Breast epithelium (tissue), 4 donors: ENCODE results near the gene TMEM178B. TPM values are rescaled to one million over a fixed set of nuclear protein-coding genes. Genes with fewer than 3 reads are reported as not detected.

ENCODE experiments used
- DNase-seq, 2 donors: peaks; one replicate each; pipeline ENCODE4 v3.0.0-alpha.2; 2019; ENCODE audit warnings: low spot score in 2 of 2
- H3K27ac ChIP-seq, 2 donors: fragments of 200-600 bp; sonication (generic) in 1 of 2; one replicate each; pipeline ENCODE4 v1.5.1; 2016 to 2019; ENCODE audit warnings: mild to moderate bottlenecking in 1 of 2
- H3K27me3 ChIP-seq, 2 donors: fragments of 200-600 bp; sonication (generic) in 1 of 2; one replicate each; pipeline versions ENCODE4 v1.5.1 to v1.6.0; 2017 to 2019; ENCODE audit warnings: control low read depth in 1 of 2, mild to moderate bottlenecking in 1 of 2
- H3K36me3 ChIP-seq: fragments of 200-600 bp; one replicate; pipeline ENCODE4 v1.5.1; 2019
- H3K4me1 ChIP-seq, 2 donors: fragments of 200-600 bp; sonication (generic); one replicate each; pipeline ENCODE4 v1.5.1; 2016 to 2019; ENCODE audit warnings: control low read depth in 1 of 2
- H3K4me3 ChIP-seq, 3 donors: fragments of 200-600 bp; sonication (generic); 1 replicate in 2 of 3; 2 replicates in 1 of 3; pipeline ENCODE4 v1.5.1; 2016 to 2019; ENCODE audit warnings: mild to moderate bottlenecking in 3 of 3, moderate library complexity in 2 of 3
- H3K9me3 ChIP-seq, 2 donors: fragments of 200-600 bp; sonication (generic) in 1 of 2; one replicate each; pipeline ENCODE4 v1.5.1; 2016 to 2019; ENCODE audit warnings: control low read depth in 1 of 2
- POLR2A ChIP-seq: fragments of 450-650 bp; IDR thresholded peaks from one replicate; pipeline ENCODE4 v1.6.1; 2016; ENCODE audit warnings: antibody characterized with exemption, mild to moderate bottlenecking, moderate library complexity
- POLR2AphosphoS5 ChIP-seq, 3 donors: sonication (generic); formaldehyde crosslinking; IDR thresholded peaks; one replicate each; pipeline ENCODE4 v1.6.1; 2017; ENCODE audit warnings: antibody characterized with exemption in 3 of 3
- intact Hi-C: fragments of 100-400 bp; cut with DNase I; formaldehyde crosslinking; loops from one replicate; pipeline ENCODE4 v1.15.1; 2023; ENCODE audit warnings: low total_unique reads
- total RNA-seq, 3 donors: library from RNA; depleted of rRNA; stranded (reverse); fragments of >200 nt; gene quantifications; one replicate each; pipeline ENCODE4 v1.1.0, GENCODE V29; 2016
- TF ChIP-seq, protein P1 (sequence below), 3 donors: fragments of 450-650 bp; IDR thresholded peaks; one replicate each; pipeline ENCODE4 v1.5.1; 2016 to 2017; ENCODE audit warnings: antibody characterized with exemption in 3 of 3, mild to moderate bottlenecking in 3 of 3, moderate library complexity in 3 of 3

TMEM178B gene
- total RNA-seq, 3 donors from 2014 or later: 0.33 to 0.88 (median 0.64) TPM

DNA sequence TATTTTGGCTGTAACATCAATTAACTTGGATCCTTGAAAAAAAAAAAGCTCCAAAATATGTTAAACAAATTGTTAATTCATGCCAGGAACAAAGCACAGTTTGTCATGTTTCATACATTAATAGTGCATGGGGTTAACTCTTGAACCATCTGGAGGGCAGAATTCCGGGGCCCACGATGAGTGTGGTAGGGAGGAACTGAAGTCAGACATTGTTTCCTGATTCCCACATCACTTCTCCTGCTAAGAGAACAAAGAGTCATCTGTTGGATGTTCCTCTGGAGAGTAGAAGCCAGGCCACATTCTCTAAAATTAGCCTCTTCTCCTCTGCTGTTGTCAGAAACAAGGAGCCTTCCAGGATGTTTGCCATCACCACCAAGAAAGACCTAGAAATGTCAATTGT is 54.6 kb downstream of the TMEM178B start:
- TF ChIP-seq POLR2AphosphoS5 (IDR thresholded peaks at IDR 0.05) (no peak), POLR2A (no peak)
- TF ChIP-seq, protein P1, sequence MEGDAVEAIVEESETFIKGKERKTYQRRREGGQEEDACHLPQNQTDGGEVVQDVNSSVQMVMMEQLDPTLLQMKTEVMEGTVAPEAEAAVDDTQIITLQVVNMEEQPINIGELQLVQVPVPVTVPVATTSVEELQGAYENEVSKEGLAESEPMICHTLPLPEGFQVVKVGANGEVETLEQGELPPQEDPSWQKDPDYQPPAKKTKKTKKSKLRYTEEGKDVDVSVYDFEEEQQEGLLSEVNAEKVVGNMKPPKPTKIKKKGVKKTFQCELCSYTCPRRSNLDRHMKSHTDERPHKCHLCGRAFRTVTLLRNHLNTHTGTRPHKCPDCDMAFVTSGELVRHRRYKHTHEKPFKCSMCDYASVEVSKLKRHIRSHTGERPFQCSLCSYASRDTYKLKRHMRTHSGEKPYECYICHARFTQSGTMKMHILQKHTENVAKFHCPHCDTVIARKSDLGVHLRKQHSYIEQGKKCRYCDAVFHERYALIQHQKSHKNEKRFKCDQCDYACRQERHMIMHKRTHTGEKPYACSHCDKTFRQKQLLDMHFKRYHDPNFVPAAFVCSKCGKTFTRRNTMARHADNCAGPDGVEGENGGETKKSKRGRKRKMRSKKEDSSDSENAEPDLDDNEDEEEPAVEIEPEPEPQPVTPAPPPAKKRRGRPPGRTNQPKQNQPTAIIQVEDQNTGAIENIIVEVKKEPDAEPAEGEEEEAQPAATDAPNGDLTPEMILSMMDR (IDR thresholded peaks at IDR 0.05): no peak
- peaks cover 0 to 4% of the 10 kb centered on the region in 2 donors for H3K9me3 ChIP-seq
- H3K4me3 ChIP-seq: no peak overlapping the region
- DNase-seq: no peak
- peak overlapping the region in 1 of 2 donors; percentile 55 for H3K27ac ChIP-seq
- no peaks in the 10 kb centered on the region for H3K4me1 ChIP-seq
- intact Hi-C loops: loop anchor here (5.0 kb wide), 1 partner anchor 729 kb away; no protein-coding TSS in a partner anchor
- H3K36me3 ChIP-seq: no peaks in the 10 kb centered on the region
- H3K27me3 ChIP-seq: no peaks in the 10 kb centered on the region

DNA sequence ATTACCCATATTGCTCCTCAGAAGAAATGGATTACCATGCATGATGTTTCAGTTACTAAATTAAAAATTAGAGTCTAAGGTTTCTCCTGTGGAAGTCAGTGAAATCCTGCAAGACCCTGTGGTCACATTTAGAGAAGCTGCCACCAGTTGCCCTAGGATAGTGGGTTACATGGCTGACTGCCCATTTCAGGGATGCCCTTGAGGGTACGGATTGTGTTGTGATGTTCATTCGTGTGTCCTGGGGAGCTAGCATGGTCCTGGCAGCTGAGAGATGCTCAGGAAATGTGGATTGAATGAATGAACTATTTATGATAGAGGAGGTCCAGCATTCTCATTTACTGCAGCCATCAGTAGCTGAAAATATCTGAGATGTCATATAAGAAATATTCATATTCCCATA is 55.1 kb downstream of the TMEM178B start:
- Histone ChIP-seq H3K9me3 (peaks cover 2 to 5% of the 10 kb centered on the region in 2 donors), H3K27me3 (no peaks in the 10 kb centered on the region), H3K4me3 (no peak overlapping the region), H3K27ac (no peak overlapping the region), H3K36me3 (no peaks in the 10 kb centered on the region), H3K4me1 (no peaks in the 10 kb centered on the region)
- intact Hi-C loops: loop anchor here (5.0 kb wide), 1 partner anchor 728 kb away; no protein-coding TSS in a partner anchor
- DNase-seq: no peak
- TF ChIP-seq, protein P1 (IDR thresholded peaks at IDR 0.05): no peak
- no peak for TF ChIP-seq POLR2AphosphoS5 (IDR thresholded peaks at IDR 0.05)
- TF ChIP-seq POLR2A: no peak

DNA sequence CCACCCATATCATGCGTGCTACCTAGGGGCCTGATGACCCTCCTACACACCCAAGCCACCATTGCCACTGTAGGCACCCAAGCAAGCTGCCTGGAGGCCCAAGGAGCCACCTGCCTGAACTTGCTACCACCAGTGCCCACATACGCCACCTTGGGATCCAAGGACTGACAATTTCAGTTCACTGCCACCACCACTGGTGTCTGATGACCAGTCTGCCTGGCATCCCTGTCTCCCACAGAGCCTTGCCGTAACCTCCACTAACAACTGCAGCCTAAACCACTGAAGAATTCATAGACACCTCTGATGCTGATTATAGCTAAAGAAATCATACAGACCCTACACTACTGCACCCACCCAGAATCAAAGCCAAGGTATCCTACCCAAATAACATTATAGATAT is 58.8 kb downstream of the TMEM178B start:
- intact Hi-C loops: no loop called here
- no peak for DNase-seq
- no peak overlapping the region for H3K27ac ChIP-seq
- no peaks in the 10 kb centered on the region for H3K36me3 ChIP-seq
- no peaks in the 10 kb centered on the region for H3K27me3 ChIP-seq
- peaks cover 3 to 5% of the 10 kb centered on the region in 2 donors for H3K9me3 ChIP-seq
- no peak overlapping the region for H3K4me3 ChIP-seq
- TF ChIP-seq POLR2A: no peak
- TF ChIP-seq POLR2AphosphoS5 (IDR thresholded peaks at IDR 0.05): no peak
- TF ChIP-seq, protein P1 (IDR thresholded peaks at IDR 0.05): no peak
- H3K4me1 ChIP-seq: no peaks in the 10 kb centered on the region

DNA sequence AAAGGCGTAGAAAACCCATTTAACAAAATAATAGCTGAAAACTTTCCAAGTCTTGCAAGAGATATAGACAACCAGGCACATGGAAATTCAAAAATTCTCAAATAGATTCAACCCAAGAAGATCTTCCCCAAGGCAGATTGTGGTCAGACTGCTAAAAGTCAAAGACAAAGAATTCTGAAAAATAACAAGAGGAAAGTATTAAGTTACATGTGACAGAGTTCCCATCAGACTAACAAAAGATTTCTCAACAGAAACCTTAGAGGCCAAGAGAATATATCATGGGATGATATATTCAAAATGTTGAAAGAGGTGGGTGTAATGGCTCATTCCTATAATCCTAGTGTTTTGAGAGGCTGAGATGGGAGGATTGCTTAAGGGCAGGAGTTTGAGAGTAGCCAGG is 59.8 kb downstream of the TMEM178B start:
- intact Hi-C loops: no loop called here
- H3K9me3 ChIP-seq: peaks cover 3 to 5% of the 10 kb centered on the region in 2 donors
- TF ChIP-seq, protein P1 (IDR thresholded peaks at IDR 0.05): no peak
- no peak for TF ChIP-seq POLR2AphosphoS5 (IDR thresholded peaks at IDR 0.05)
- no peak for TF ChIP-seq POLR2A
- no peak for DNase-seq
- no peaks in the 10 kb centered on the region for H3K4me1 ChIP-seq
- H3K27me3 ChIP-seq: no peaks in the 10 kb centered on the region
- no peaks in the 10 kb centered on the region for H3K36me3 ChIP-seq
- no peak overlapping the region for H3K4me3 ChIP-seq
- H3K27ac ChIP-seq: no peak overlapping the region

DNA sequence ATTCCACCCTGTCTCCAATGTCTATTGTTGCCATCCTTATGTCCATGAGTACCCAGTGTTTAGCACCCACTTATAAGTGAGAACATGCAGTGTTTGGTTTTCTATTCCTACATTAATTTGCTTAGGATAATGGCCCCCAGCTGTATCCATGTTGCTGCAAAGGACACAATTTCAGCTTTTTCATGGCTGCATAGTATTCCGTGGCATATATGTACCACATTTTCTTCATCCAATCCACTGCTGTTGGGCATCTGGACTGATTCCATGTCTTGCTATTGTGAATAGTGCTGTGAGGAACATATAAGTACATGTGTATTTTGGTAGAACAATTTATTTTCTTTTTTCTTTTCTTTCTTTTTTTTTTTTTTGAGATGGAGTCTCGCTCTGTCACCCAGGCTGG is 68.2 kb downstream of the TMEM178B start:
- H3K27ac ChIP-seq: no peak overlapping the region
- TF ChIP-seq POLR2AphosphoS5 (IDR thresholded peaks at IDR 0.05) (no peak), POLR2A (no peak)
- TF ChIP-seq, protein P1 (IDR thresholded peaks at IDR 0.05): no peak
- H3K4me3 ChIP-seq: no peak overlapping the region
- H3K27me3 ChIP-seq: no peaks in the 10 kb centered on the region
- peaks cover 0 to 7% of the 10 kb centered on the region in 2 donors for H3K9me3 ChIP-seq
- no peaks in the 10 kb centered on the region for H3K4me1 ChIP-seq
- intact Hi-C loops: no loop called here
- DNase-seq: no peak
- H3K36me3 ChIP-seq: no peaks in the 10 kb centered on the region
